NCI-H187 (cell line): ENCODE results near the gene FAM83D.
A peak's percentile ranks its signal among the peaks of the same experiment; 100 is the strongest.

Experiments
- DNase-seq, 2 experiments: peaks; one replicate each; lab custom pipeline; 2025; lab: John Stamatoyannopoulos, UW

Gene FAM83D, protein sequence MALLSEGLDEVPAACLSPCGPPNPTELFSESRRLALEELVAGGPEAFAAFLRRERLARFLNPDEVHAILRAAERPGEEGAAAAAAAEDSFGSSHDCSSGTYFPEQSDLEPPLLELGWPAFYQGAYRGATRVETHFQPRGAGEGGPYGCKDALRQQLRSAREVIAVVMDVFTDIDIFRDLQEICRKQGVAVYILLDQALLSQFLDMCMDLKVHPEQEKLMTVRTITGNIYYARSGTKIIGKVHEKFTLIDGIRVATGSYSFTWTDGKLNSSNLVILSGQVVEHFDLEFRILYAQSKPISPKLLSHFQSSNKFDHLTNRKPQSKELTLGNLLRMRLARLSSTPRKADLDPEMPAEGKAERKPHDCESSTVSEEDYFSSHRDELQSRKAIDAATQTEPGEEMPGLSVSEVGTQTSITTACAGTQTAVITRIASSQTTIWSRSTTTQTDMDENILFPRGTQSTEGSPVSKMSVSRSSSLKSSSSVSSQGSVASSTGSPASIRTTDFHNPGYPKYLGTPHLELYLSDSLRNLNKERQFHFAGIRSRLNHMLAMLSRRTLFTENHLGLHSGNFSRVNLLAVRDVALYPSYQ

DNA sequence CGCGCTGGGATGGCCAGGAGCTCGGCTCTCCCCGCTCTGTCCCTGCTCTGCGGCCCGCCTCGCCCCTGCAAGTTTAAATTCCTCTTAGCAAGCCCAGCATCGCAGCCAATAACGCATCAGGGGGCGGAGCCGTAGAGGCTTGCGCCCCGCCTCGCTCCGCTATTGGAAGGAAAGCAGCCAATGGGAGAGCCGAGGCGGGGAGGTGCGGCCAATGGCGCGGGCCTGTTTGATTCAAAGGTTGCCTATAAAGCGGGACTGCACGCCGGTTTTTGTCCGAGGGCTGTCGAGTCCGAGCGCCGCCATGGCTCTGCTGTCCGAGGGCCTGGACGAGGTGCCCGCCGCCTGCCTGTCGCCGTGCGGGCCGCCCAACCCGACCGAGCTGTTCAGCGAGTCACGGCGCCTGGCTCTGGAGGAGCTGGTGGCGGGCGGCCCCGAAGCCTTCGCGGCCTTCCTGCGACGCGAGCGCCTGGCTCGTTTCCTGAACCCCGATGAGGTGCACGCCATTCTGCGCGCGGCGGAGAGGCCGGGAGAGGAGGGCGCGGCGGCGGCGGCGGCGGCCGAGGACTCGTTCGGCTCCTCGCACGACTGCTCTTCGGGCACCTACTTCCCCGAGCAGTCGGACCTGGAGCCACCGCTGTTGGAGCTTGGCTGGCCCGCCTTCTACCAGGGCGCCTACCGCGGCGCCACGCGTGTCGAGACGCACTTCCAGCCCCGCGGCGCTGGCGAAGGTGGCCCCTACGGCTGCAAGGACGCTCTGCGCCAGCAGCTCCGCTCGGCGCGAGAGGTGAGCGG lies at the start of gene FAM83D:
FAM83D (plus strand) TSS at position 276 of the 792 bp plus-strand sequence; CDS start at position 302, 26 bp downstream.
- peak; percentile 96 to 97 for DNase-seq

DNA sequence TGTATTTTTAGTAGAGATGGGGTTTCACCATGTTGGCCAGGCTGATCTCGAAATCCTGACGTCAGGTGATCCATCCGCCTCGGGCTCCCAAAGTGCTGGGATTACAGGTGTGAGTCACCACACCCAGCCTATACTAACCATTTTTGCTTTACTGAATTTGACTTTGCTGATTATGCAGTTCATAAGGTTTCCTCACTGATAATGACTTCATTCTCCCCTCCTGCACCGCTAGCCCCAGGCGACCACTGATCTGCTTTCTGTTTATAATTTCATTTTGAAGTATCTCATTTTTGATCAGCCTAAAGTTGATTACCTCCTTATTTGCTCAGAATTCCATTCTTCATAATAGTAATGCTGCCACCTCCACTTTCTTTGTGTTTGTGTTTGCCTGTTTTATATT lies 48.7 kb upstream of the FAM83D start:
- no peak for DNase-seq

DNA sequence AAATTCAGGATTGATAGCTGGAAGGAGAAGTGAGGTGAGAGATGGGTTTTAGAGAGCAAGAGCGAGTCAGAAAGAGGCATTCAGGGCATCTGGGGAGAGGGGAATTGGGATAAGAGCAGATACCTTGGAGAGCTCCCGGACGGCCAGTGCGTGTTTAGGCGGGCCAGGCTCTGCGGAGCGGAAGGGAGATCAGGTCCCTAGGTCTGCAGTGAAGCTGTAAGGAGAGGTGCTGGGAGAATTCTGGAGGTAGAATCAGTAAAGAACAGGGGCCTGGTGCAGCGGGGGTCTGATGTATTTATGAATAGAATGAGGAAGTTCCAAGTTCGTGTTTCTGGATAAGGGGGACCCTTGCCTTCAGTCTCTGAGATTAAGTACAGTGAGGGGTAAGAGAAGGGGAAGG lies 47.4 kb upstream of the FAM83D start:
- DNase-seq = no peak

DNA sequence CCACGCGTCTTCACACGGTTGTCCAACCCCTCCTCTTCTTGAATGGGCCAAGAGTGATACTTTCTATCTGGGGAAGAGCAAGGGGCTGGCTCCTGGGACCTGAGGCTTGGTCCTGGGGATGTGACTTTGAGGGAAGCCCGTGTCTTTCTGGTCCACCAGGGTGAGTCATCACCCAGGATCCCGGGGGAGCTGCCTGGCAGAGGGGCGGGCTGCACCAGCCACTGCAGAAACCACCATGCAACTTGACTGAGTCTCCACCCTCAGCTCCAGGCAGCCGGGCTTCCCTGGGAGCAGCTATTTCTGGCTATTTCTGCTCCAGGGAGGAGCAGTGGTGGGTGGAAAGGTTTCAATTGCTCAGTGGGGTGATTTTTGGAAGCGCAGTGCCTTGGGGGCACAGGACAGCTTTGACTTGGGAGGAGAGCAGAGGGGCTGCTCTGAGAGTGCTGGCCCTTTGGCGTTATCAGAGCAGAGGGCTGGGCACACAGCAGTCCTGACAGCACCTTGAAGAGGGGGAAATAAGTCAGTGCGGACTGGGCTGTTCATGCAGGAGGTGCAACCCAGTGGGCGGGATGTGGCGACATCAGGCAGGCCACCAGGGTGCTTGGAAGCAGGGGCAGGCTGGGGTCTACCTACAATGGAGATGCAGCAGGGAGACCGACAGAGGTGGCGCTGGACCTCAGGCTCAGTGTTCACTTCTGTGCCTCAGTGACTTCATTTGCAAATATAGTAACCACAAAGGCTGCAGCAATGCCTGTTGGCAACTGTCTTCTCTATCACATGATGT lies 45.1 kb upstream of the FAM83D start:
- no peak for DNase-seq

DNA sequence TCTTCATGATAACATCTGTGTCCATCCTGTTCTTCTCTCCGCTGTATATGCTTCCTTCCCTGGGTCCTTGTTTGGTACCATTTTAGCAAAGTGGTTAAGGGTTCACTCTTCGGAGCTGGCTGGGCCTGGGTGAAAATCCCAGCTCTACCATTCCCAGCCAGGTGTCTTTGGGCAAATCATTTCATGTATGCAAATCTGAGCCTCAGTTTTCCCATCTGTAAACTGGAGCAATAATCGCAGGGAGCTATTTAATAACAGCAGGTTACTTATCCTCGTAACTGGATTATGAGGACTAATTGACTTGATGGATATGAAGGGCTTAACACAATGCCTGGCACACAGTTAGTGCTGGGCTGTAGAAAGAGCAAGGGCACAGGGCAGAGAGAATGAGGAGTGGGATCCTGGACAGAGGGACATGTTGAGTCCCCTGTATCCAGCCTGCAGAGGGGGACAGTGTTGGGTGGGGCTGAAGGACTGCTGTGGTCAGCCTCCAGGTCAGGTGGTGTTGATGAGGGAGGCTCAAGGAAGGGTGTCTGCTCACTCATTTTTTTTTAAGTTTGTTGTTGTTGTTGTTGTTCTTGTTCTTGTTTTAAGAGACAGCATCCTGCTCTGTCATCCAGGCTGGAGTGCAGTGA lies 44.3 kb upstream of the FAM83D start:
- no peak for DNase-seq

DNA sequence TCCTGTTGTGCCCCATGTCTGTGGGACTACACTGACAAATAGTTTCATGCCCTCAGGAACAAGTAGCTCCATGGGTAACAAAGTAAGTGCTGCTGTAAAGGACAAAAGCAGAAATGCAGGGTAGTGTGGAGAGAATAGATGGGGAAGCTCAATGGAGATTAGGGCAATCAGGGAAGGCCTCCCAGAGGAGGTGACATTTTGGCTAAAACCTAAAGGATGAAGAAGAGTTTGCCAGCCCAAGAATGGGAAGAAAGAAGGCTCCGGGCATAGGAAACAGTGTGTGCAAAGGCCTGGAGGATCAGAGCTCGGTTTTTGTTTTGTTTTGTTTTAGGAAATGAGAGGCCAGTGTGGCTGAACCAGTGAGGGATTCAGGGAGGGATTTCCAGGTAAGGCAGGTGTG lies 43.6 kb upstream of the FAM83D start:
- DNase-seq = no peak

DNA sequence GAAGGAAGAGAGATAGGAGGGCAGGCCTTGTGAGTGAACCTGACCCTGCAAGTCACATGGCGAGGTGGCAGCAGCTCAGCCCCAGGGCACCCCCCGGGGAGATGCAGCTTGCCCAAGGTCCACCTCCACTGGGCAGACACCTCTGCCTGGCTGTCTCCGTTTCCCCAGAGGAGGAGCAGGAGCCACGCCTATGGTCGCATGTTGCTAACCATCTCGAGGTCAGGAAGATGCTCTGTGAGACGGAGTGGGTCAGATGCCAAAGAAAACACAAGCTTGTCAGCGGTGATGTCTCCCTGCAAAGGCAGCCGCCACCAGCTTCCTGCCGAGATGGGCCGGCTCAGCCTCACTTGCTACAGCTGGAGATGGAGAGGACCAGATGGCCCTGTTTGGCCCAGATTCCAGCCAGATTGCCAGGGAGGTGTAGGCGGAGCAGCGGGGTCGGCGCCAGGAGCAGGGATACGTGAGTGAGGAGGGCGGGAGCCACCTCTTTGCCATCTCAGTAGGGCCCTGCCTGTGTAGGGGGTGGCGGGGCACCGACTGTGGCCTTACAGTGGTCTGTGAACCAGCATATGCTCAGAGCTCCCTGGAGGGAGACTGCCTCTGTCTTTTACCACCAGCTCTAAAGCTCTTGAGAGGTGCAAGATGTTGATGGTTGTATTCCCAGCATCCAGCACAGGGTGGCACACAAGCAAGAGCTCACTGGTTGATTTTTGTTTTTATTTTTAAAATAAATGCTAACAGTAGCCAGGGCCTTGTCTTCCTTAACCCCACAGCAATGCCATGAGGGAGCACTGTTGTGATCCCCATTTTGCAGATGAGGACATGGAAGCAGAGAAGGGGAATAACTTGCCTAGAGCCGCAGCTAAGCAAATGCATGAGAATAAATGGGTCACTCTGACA lies 42.9 kb upstream of the FAM83D start:
- DNase-seq = no peak

DNA sequence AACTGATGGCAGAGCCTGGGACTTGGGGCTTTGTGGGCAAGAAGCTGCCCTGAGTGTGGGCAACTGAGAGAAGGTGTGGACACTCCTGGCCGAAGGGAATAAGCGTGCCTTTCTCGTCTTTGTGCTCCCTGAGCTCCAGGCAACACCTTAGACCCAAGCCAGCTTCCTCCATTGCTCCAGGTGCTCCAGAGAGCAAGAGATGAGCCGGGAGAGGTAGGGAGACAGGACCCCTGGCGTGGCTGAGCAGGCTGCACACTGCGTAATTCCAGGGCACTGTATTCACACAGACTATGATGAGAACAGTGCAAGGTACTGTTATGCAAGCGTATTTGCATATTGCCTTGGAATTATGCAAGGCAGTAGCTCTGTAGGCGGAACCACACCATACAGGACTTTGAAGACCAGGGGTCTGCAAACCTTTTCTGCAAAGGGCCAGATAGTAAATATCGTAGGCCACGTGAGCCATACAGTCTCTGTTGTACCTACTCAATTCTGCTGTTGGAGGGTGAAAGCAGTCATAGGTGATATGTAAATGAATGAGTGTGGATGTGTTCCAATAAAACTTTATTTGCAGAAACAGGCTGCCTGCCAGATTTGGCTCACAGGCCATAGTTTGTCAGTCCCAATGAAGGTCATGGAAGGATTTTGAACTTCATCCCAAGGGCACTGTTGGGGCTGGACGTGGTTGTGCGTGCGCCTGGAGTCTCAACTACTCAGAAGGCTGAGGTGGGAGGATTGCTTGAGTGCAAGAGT lies 42.1 kb upstream of the FAM83D start:
- no peak for DNase-seq

DNA sequence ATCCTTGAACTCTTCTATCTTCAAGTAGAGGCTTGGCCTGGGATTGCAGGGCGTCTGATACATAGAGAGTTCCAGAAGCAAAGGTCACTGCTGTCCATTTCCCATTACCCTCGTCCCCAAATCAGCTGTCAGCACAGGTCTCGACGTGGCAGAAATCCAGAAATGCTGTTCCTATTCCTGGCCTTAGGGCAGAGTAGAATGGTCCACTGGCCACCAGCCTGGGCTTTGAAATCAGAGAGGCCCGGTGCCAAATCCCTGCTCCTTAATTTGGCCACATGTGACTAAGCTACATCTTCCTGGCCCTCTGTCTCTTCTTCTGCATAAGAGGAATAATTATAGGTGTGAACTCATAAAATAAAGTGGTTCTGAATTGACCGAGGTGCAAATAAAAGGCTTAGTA lies 40.9 kb upstream of the FAM83D start:
- DNase-seq = no peak

DNA sequence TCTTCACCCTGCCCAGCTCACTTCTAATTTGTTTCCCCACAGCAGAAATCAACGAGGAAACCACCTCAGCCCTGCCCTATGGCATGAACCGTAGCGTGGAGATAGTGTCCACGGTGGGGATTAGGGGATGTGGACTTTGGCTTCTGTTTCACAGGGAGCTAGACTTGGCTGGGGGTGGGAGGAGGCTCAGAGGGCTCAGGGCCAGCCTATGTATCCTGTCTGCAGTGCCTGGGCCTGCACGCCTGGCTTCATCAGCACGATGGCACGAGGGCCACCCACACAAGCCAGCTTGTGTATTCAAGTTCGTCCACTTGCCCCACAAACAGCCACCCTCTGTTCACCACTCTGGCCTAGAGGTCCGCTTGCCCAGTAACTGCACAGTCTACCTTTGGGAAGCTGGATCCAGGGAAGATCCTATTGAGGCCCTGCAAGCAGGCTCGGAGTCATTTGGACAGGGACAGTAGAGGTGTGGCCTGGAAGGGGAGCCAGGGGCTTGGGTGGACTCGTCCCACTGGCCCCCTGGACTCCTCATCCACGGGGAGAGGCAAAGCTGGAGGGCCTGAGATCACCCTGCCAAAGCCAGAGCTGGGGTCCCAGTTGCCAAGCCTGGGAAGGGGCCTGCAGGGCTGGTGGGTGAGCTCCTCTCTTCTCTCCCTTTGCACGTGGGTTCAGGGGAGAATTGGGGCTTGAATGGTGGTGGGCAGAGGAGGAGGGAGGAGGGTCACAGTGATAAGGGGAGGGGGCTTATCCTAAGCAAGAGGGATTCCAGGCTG lies 38.0 kb upstream of the FAM83D start:
- DNase-seq = no peak

DNA sequence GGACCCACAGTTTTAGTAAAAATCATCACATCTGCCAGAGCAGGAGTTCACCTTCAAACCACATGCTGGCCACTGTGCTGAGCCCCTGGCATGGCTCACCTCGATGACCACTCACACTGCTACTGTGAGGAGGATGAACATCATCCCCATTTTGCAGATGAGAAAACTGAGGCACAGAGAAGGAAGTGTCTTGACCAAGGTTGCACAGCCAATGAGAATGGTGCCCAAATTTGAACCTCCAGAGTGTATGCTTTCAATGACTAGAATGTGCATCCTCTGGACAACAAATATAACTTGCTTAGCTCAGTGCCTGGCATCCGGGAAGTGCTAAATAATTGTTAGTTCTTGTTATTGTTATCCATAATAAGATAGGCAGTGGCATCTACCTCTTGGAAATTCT lies 37.2 kb upstream of the FAM83D start:
- no peak for DNase-seq

DNA sequence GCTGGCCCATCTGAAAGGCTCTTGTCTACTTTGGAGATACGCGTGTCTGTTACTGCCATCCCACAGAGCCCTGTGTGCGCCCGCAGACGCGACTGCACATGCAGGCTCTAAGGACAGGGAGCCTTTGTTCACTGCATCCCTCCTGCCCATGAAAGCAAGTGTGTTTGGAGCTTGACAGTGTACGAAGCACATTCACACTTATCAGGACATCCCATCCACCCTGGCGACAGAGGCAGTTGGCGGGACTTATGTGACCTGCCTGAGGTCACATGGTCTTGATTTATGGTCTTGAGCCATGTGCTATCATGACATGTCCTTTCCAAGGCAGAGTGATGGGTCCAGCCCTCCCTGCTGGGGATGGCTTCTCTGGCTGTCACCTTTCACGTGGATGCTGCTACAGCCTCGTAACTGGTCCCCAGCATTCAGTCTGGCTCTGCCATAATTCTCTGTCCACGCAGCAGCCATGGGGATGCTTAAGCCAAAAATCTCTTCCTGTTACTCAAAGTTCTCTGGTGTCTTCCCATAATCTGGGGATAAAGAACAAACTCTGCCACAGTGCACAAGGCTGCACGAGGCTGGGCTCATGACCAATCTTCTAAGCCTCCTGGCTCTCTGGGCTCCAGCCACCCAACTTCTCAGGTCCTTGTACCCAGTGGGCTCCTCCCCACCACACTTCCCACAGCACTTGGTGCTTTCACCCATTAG lies 36.3 kb upstream of the FAM83D start:
- DNase-seq = no peak

DNA sequence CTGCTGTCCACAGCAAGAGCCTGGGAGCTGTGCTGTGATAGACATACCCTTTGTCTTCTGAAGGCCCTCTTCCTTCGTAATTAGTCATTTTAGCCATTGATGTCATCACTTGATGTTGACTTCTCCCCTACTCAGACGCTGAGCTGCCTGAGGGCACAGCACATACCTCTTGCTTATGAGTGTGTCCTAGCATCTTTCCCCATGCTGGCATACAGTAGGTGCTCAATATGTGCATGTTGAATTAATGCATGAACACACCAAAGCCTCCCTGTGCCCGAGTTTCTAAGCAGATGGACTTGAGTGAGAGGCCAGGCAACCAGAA lies 35.8 kb upstream of the FAM83D start:
- DNase-seq = no peak

DNA sequence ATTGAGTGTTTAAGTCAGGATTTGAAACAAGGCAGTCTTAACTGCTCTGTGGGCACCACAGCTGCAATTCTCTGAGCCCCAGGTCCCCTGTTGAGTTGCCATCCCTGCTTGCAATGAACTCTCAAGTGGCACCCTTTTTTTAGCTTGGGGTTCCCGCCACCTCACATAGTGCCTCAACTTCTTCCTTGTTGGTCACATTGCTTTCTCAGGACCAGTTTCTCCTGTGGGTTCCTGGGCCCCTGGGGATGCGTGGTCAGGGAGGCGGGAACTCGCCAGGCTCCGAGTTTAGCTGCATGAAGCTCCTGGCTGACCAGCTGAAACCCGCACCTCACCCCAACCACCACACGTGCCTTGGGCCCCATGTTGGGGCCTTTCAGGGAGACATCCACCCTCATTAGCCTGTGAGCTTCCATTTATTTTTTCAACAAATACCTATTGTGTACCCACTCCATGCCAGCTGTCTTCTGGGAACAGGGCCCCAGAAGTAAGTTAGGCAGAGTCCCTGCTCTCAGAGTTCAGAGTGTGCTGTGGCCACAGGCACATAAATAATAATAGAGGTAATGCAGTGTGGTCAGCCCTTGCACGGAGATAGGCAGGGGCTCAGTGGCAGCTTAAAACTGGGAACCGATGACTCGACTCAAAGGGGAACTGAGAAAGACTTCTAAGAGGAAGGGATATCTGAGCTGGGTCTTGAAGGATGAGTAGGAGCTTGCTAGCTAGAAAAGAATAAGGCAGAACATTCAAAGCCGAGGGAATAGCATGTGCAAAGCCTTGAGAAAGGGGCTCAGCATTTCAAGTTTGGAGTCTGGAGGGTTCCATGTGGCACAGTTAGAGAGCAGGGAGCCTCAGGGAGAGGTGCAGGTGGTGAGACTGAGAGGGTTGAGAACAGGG lies 33.9 kb upstream of the FAM83D start:
- no peak for DNase-seq

DNA sequence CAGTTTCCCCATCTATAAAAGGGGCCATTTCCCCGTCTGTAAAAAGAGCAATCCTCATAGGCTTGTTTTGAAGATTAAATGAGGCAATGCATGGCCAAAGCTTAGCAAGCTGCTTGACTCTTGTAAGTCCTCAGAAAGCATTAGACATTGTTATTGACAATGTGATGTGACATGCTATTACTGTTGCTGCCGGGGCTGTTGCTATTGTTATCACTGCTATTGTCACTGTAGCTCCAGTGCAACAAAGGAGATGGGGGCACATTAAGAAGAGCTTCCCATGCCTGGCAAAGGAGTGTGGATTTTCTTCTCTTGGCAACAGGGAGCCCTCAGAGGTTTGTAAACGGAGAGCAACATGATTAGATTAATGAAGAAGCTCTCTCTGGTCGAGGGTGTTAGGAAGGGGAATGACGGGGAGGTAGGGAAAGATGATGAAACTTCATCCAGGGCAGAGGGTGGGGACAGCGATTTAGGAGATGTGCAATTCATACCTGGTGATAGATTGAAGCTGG lies 33.1 kb upstream of the FAM83D start:
- DNase-seq = no peak

DNA sequence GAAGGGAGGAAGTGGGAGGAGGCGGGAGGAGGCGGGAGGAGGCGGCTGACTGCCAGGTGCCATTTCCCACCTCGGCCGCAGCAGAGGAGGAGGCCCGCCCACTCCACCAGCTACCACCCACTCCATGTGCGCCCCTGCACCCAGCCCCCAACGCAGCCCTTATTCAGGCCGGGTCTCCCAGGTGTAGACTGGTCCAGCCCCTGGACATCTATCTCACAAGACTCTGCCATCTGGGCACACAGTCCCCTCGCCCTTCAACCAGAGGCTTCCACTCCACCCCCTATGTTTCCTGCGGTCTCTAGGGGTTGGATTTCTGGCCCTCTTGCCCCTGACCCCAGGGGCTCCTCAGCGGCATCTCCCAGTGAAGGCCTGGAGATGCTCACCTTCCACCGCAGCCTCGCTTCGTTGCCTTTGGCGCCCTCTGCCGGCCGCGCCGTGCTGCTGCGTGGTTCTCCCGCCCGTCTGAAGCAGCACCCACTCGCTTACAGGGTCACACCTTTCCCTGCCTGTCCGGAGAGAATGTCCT lies 32.6 kb upstream of the FAM83D start:
- peak in 1 of 2 experiments; percentile 7 for DNase-seq
